Fibroblast of lung (primary cell): ENCODE data around the gene OR1I1. TPM values are rescaled to one million over a fixed set of nuclear protein-coding genes. Genes with fewer than 3 reads are reported as not detected.

Experiments
- DNase-seq, 2 donors: peaks; one replicate each; pipeline versions ENCODE4 v3.0.0 to v3.0.0-alpha.2; 2010; ENCODE audit warnings: low read depth in 2 of 2
- H2AFZ ChIP-seq: 2 replicates; pipeline ENCODE4 v1.5.1; 2012; ENCODE audit warnings: low read length, control low read depth, inconsistent platforms
- H3K27ac ChIP-seq: 2 replicates; pipeline ENCODE4 v1.5.1; 2011; ENCODE audit warnings: low read length, control low read depth; ENCODE audit not compliant: insufficient read depth
- H3K27me3 ChIP-seq: 2 replicates; pipeline ENCODE4 v1.5.1; 2011; ENCODE audit warnings: mild to moderate bottlenecking, low read length; ENCODE audit not compliant: control insufficient read depth, insufficient read depth
- H3K36me3 ChIP-seq: 2 replicates; pipeline ENCODE4 v1.5.1; 2011; ENCODE audit warnings: low read length; ENCODE audit not compliant: control insufficient read depth, insufficient read depth
- H3K4me1 ChIP-seq: 2 replicates; pipeline ENCODE4 v1.5.1; 2011; ENCODE audit warnings: low read length; ENCODE audit not compliant: control insufficient read depth, insufficient read depth; ENCODE audit errors: extremely low read depth
- H3K4me2 ChIP-seq: 2 replicates; pipeline ENCODE4 v1.5.1; 2011; ENCODE audit warnings: low read length, control low read depth; ENCODE audit not compliant: insufficient read depth; ENCODE audit errors: extremely low read depth
- H3K4me3 ChIP-seq, 4 experiments: fragments of 200-600 bp in 1 of 4; sonication (generic) in 1 of 4; replicated peaks in 1 of 4; 2 replicates each; pipeline ENCODE4 v1.5.1; 2011 to 2016; ENCODE audit warnings: low read length in 4 of 4, low read depth in 3 of 4, mild to moderate bottlenecking in 3 of 4, control low read depth in 2 of 4, inconsistent platforms in 1 of 4, mixed read lengths in 1 of 4; ENCODE audit not compliant: insufficient read depth in 1 of 4; ENCODE audit errors: control extremely low read depth in 1 of 4
- H3K79me2 ChIP-seq: 2 replicates; pipeline ENCODE4 v1.5.1; 2012; ENCODE audit warnings: mild to moderate bottlenecking, low read length, inconsistent platforms; ENCODE audit not compliant: control insufficient read depth, insufficient read depth
- H3K9ac ChIP-seq: 2 replicates; pipeline ENCODE4 v1.5.1; 2011; ENCODE audit warnings: mild to moderate bottlenecking, low read length, control low read depth; ENCODE audit not compliant: insufficient read depth
- H3K9me3 ChIP-seq: 2 replicates; pipeline ENCODE4 v1.5.1; 2012; ENCODE audit warnings: low read depth, low read length; ENCODE audit not compliant: control insufficient read depth, insufficient read depth
- H4K20me1 ChIP-seq: 2 replicates; pipeline ENCODE4 v1.5.1; 2011; ENCODE audit warnings: low read length; ENCODE audit not compliant: control insufficient read depth, insufficient read depth; ENCODE audit errors: extremely low read depth
- EZH2 ChIP-seq: IDR thresholded peaks from 2 replicates; pipeline ENCODE4 v1.5.1; 2012; ENCODE audit warnings: low read length, control low read depth, mild to moderate bottlenecking; ENCODE audit errors: missing control alignments
- polyA plus RNA-seq, 2 donors: library from polyadenylated mRNA; depleted of rRNA in 1 of 2; stranded (reverse) in 1 of 2; unstranded in 1 of 2; fragments of >200 nt; gene quantifications; 2 replicates each; pipeline ENCODE4 v1.2.1, GENCODE V29; 2011 to 2012; ENCODE audit warnings: missing spikeins in 1 of 2
- total RNA-seq: library from RNA; depleted of rRNA; stranded (reverse); fragments of >200 nt; gene quantifications from 2 replicates; pipeline ENCODE4 v1.2.1, GENCODE V29; 2014
- TF ChIP-seq, protein P1 (sequence below), 2 donors: IDR thresholded peaks in 1 of 2; conservative IDR thresholded peaks in 1 of 2; 1 replicate in 1 of 2; 2 replicates in 1 of 2; pipeline ENCODE4 v1.5.1; 2011 to 2012; ENCODE audit warnings: low read length in 2 of 2, control low read depth in 1 of 2, inconsistent platforms in 1 of 2, low read depth in 1 of 2, mild to moderate bottlenecking in 1 of 2

OR1I1 gene
- total and polyA plus RNA-seq, 2 donors (not counting 1 experiment from before 2014, with no cell fraction given) = not detected

DNA sequence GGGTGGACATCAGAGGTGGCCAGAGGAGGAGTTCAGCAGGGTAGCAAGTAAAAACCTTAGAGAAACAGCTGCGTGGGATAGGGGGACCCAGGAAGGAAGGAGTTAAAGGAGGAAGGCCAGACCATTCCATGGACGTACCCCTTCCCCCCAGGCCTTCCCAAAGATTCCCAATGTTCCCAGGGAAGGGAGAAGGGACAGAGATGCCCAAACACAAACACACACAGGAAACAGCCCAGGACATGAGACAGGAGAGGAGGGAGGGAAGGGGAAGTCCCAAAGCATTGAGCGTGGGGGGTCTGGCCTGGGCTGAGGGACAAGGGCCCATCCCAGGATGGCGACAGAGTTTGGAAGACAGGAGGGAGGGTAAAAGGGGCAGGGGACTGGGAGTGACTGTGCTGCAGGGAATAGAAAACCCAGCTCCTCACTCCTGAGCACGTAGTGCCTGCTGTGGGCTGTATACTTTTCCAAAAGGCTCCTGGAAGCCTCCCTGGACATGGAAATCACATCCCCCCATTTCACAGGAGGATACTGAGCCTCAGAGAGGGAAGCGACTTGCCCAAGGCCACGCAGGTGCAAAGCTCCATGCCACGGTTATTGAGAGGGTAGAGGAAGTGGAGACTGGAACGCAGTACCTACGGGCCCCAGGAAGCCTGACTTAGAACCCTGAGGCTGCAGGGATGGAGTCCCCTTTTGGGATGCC lies 26.3 kb downstream of the OR1I1 start:
- Histone ChIP-seq H3K9me3 (no peaks in the 10 kb centered on the region), H3K27ac (peak overlapping the region; percentile 75), H3K27me3 (no peaks in the 10 kb centered on the region), H3K4me2 (peak overlapping the region; percentile 97), H2AFZ (no peak overlapping the region), H3K4me3 (peak overlapping the region; percentile 79 to 85 (median 82)), H3K9ac (peak overlapping the region; percentile 83), H3K79me2 (peaks cover 25% of the 10 kb centered on the region), H3K4me1 (peaks cover 7% of the 10 kb centered on the region), H3K36me3 (peaks cover 33% of the 10 kb centered on the region), H4K20me1 (no peaks in the 10 kb centered on the region)
- DNase-seq = no peak
- TF ChIP-seq, protein P1, sequence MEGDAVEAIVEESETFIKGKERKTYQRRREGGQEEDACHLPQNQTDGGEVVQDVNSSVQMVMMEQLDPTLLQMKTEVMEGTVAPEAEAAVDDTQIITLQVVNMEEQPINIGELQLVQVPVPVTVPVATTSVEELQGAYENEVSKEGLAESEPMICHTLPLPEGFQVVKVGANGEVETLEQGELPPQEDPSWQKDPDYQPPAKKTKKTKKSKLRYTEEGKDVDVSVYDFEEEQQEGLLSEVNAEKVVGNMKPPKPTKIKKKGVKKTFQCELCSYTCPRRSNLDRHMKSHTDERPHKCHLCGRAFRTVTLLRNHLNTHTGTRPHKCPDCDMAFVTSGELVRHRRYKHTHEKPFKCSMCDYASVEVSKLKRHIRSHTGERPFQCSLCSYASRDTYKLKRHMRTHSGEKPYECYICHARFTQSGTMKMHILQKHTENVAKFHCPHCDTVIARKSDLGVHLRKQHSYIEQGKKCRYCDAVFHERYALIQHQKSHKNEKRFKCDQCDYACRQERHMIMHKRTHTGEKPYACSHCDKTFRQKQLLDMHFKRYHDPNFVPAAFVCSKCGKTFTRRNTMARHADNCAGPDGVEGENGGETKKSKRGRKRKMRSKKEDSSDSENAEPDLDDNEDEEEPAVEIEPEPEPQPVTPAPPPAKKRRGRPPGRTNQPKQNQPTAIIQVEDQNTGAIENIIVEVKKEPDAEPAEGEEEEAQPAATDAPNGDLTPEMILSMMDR (conservative IDR thresholded peaks at IDR 0.05 in 1 of 2, IDR thresholded peaks at IDR 0.05 in 1 of 2; ENCODE audit: low read depth in 1 of 2, low read length in 2 of 2) = no peak
- TF ChIP-seq EZH2 = no peak

DNA sequence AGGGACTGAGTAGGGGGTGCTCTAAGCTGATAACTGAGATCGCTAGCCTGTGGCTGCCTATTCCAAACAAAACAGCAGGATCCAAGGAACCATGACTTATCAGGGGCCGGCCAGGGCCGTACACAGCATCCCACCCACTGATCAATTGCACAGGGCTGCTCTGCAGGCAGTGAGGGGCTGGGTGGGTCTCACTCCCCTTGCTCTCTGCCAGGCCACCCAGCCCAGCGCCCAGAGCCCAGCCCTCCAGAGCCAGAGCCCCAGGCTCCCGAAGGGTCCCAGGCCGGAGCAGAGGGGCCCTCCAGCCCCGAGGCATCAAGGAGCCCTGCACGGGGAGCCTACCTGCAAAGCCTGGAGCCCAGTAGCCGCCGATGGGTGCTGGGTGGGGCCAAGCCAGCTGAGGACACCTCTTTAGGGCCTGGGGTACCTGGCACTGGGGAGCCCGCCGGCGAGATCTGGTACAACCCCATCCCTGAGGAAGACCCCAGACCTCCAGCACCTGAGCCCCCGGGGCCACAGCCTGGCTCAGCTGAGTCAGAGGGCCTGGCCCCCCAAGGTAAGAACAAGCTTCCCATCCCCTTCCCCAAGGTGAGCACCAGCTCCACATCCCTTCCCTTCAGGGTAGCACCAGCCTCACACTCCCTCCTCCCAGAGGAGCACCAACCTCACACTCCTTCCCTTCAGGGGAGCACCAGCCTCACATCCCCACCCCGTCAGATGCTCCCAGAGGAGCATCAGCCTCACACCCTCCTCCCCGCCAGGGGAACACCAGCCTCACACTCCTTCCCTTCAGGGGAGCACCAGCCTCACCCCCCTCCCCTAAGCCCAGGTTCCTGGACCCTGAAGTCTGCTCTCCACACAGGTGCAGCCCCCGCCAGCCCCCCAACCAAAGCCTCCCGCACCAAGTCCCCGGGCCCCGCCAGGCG lies 27.1 kb downstream of the OR1I1 start:
- H3K79me2 ChIP-seq = peaks cover 25% of the 10 kb centered on the region
- H2AFZ ChIP-seq = no peak overlapping the region
- H3K27ac ChIP-seq = no peak overlapping the region
- no peaks in the 10 kb centered on the region for H4K20me1 ChIP-seq
- H3K4me1 ChIP-seq = peaks cover 9% of the 10 kb centered on the region
- H3K4me3 ChIP-seq = peak overlapping the region in 3 of 4 experiments; percentile 80 to 85 (median 83)
- H3K9ac ChIP-seq = no peak overlapping the region
- H3K36me3 ChIP-seq = peaks cover 37% of the 10 kb centered on the region
- no peak for TF ChIP-seq EZH2
- TF ChIP-seq, protein P1 (conservative IDR thresholded peaks at IDR 0.05 in 1 of 2, IDR thresholded peaks at IDR 0.05 in 1 of 2; ENCODE audit: low read depth in 1 of 2, low read length in 2 of 2) = no peak
- DNase-seq = no peak
- no peaks in the 10 kb centered on the region for H3K9me3 ChIP-seq
- no peaks in the 10 kb centered on the region for H3K27me3 ChIP-seq
- H3K4me2 ChIP-seq = no peak overlapping the region

DNA sequence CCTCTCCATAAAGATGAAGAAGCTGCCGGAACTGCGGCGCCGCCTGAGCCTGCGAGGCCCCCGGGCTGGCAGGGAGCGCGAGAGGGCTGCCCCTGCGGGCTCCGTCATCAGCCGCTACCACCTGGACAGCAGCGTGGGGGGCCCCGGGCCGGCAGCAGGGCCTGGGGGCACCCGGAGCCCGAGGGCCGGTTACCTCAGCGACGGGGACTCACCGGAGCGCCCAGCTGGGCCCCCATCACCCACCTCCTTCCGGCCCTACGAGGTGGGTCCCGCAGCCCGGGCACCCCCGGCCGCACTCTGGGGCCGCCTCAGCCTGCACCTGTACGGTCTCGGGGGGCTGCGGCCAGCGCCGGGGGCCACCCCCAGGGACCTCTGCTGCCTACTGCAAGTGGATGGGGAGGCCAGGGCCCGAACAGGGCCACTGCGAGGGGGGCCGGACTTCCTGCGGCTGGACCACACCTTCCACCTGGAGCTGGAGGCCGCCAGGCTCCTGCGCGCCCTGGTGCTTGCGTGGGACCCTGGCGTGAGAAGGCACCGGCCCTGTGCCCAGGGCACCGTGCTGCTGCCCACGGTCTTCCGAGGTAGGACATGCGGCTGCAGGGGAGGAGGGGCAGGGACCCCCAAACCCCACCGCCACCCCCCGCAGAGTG lies 27.9 kb downstream of the OR1I1 start:
- TF ChIP-seq EZH2 = no peak
- TF ChIP-seq, protein P1 (conservative IDR thresholded peaks at IDR 0.05 in 1 of 2, IDR thresholded peaks at IDR 0.05 in 1 of 2; ENCODE audit: low read depth in 1 of 2, low read length in 2 of 2) = no peak
- Histone ChIP-seq H3K4me2 (no peak overlapping the region), H3K27ac (no peak overlapping the region), H3K9ac (no peak overlapping the region), H2AFZ (no peak overlapping the region), H3K27me3 (no peaks in the 10 kb centered on the region), H3K4me3 (no peak overlapping the region), H4K20me1 (no peaks in the 10 kb centered on the region), H3K9me3 (no peaks in the 10 kb centered on the region), H3K79me2 (peaks cover 25% of the 10 kb centered on the region), H3K4me1 (peaks cover 14% of the 10 kb centered on the region), H3K36me3 (peaks cover 43% of the 10 kb centered on the region)
- no peak for DNase-seq
